ENCODE measurements around the gene KRTAP5-2.
"Not testable (repeated sequence)": the region's sequence is repeated elsewhere in the genome, so short reads cannot be mapped to it uniquely, and the experiment has no call there.

Gene KRTAP5-2

GRCh38 chr11:1628506-1629325 is 30.6 kb upstream of the KRTAP5-2 start:
- no peak for DNase-seq (ENCODE audit: low read depth, low spot score)

DNA sequence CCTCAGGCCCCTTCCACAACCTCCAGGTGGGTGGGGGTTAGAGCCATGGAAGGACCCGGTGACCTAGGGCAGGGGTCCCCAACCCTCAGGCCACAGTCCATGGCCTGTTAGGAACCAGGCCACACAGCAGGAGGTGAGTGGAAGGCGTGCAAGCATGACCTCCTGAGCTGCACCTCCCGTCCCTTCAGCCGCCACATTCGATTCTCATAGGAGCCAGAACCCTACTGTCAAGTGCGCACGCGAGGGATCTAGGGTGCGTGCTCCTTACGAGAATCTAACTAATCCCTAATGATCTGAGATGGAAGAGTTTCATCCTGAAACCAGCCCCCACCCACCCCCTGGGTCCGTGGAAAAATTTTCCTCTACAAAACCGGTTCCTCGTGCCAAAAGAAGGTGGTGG is 27.4 kb upstream of the KRTAP5-2 start:
- no peak for DNase-seq (ENCODE audit: low read depth, low spot score)

DNA sequence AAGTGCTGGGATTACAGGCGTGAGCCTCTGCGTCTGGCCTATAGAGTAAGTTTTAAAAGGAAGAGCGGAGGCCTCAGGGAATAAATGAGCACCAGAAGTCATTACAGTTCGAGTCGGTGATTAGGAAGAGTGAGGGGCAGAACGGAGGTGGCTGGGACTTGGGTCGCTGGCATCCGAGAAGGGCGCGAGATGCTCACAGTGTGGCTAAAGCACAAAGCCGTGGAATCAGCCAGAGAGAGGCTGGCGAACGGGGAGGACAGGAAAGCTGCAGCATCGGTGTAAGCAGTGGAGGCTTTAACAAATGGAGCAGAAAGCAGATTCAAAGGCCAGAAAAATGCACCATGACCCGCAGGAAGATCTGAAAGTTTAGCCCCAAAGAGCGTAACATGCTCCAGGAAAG is 26.5 kb upstream of the KRTAP5-2 start:
- no peak for DNase-seq (ENCODE audit: low read depth, low spot score)

GRCh38 chr11:1623716-1624115 is 25.6 kb upstream of the KRTAP5-2 start:
- no peak for DNase-seq (ENCODE audit: low read depth, low spot score)

- no peak for DNase-seq (ENCODE audit: low read depth, low spot score)
These were observed 24.0 kb upstream of the KRTAP5-2 start, which contains the start of gene KRTAP5-4 for GRCh38 chr11:1622086-1622485. KRTAP5-4 (minus strand) TSS chr11:1622138; CDS start chr11:1622093, 45 bp downstream.

GRCh38 chr11:1619449-1619848 is 21.4 kb upstream of the KRTAP5-2 start:
- DNase-seq (ENCODE audit: low read depth, low spot score) = no peak

GRCh38 chr11:1618231-1618630 is 20.1 kb upstream of the KRTAP5-2 start:
- DNase-seq (ENCODE audit: low read depth, low spot score) = no peak

GRCh38 chr11:1608363-1608762 is 10.3 kb upstream of the KRTAP5-2 start, which contains the start of gene KRTAP5-3:
KRTAP5-3 (minus strand) TSS chr11:1608463; CDS start chr11:1608385, 78 bp downstream.
- no peak for DNase-seq (ENCODE audit: low read depth, low spot score)

DNA sequence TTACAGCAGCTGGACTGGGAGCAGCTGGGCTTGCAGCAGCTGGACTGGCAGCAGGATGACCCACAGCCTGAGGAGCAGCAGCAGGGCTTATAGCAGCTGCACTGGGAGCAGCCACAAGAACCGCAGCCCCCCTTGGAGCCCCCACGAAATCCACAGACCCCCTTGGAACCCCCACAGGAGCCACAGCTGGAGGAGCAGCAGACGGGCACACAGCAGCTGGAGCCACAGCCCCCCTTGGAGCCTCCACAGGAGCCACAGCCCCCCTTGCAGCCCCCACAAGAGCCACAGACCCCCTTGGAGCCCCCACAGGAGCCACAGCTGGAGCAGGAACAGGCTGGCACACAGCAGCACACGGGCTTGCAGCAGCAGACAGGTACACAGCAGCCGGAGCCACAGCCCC is 9.8 kb upstream of the KRTAP5-2 start:
- not testable (repeated sequence) for DNase-seq (ENCODE audit: low read depth, low spot score)

DNA sequence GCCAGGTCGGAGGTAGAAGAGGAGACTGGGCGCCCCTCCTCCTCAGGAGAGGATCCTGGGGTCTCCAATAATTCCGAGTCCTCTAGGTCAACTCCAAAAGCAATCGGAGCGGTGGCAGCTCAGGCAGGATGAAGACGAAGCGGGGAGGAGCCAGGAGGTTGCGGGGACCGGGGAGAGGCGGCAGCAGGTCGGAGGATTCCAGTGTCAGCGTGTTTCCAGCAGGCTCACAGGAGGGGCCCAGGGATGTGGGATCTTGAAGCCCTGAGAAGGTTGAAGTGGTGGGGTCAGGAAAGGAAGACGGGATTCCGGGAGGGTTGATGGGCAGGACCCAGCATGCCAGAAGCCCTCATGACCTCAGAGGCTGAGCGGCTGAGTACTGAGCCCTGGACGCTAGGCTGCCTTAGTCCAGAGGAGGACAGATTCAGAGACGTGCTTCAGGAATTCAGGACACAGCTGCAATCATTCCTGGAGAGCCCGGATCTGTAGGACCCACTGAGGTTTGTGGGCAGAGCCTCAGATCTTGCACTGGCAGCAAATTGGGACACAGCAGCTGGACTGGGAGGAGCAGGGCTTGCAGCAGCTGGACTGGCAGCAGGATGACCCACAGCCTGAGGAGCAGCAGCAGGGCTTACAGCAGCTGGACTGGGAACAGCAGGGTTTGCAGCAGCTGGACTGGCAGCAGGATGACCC is 9.2 kb upstream of the KRTAP5-2 start:
- not testable (repeated sequence) for DNase-seq (ENCODE audit: low read depth, low spot score)

- not testable (repeated sequence) for DNase-seq (ENCODE audit: low read depth, low spot score)
These were observed 7.8 kb upstream of the KRTAP5-2 start for GRCh38 chr11:1605923-1606322.

- no peak for DNase-seq (ENCODE audit: low read depth, low spot score)
These were observed 6.6 kb upstream of the KRTAP5-2 start for GRCh38 chr11:1604711-1605110.

GRCh38 chr11:1604181-1604580 is 6.1 kb upstream of the KRTAP5-2 start:
- DNase-seq (ENCODE audit: low read depth, low spot score) = no peak

- DNase-seq (ENCODE audit: low read depth, low spot score) = no peak
These were observed 5.5 kb upstream of the KRTAP5-2 start for GRCh38 chr11:1603629-1604028.

DNA sequence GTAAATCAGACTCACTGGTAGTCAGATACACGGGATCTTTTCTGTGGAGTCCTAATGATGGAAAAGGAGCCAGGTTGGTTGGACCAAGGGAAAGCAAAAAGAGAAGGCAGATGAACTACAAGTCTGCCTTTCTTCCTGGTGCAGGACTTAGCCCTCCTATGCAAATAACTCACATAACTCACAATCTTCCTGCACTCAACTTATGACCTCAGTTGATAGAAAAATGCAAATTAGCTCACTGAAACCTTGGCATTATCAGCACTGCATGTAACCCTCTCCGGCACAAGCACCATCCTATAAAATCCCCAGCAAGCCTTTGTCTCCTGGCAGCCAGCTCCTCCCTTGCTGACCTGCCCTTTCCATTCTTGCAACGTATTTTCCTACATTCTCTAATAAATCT is 3.6 kb upstream of the KRTAP5-2 start:
- not testable (repeated sequence) for DNase-seq (ENCODE audit: low read depth, low spot score)

DNA sequence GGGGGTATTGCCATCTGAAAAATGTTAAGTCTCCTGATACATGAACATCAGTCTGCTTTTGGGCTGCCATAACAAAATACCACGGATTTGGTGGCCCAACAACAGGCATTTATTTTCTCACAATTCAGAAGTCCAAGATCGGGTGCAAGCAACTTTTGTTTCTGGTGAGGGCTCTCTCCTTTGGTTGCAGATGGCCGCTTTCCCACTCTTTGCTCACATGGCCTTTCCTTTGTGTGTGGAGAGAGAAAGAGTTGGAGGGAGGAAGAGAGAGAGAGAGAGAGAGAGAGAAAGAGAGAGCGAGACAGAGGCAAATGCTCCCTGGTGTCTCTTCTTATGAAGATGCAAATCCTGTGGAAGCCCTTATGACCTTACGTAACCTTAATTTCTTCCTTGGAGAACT is 2.5 kb upstream of the KRTAP5-2 start:
- no peak for DNase-seq (ENCODE audit: low read depth, low spot score)

DNA sequence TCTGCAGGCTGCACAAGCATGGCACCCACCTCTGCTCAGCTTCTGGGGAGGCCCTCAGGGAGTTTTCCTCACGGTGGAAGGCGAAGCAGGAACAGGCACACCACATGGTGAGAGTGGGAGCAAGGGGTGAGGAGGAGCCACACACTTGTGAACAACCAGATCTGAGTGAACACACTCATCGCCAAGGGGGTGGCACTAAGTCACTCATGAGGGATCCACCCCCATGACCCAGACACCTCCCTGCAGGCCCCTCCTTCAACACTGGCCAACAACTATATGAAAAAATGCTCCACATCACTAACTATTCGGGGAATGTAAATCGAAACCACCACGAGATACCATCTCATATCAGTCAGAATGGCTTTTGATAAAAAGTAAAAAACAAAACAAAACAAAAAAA is 722 bp upstream of the KRTAP5-2 start:
- no peak for DNase-seq (ENCODE audit: low read depth, low spot score)

DNA sequence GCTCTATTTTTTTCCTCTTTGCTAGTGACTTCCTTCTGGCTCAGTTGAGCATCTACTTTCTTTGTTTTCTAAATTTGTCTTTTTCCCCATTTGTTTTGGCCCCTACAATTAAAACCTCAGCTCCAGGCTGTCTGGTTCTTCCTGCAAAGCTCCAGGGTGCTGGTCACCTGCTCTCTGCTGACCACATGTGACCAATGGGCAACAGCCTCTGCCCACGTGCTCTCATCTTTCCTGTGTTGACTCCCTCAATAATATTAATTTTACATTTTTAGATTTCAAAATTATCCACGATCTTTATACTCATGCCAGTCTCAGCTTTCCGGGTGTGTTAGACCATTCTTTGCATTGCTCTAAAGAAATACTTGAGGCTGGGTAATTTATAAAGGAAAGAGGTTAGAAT is 312 bp upstream of the KRTAP5-2 start:
- DNase-seq (ENCODE audit: low read depth, low spot score) = not testable (repeated sequence)

DNA sequence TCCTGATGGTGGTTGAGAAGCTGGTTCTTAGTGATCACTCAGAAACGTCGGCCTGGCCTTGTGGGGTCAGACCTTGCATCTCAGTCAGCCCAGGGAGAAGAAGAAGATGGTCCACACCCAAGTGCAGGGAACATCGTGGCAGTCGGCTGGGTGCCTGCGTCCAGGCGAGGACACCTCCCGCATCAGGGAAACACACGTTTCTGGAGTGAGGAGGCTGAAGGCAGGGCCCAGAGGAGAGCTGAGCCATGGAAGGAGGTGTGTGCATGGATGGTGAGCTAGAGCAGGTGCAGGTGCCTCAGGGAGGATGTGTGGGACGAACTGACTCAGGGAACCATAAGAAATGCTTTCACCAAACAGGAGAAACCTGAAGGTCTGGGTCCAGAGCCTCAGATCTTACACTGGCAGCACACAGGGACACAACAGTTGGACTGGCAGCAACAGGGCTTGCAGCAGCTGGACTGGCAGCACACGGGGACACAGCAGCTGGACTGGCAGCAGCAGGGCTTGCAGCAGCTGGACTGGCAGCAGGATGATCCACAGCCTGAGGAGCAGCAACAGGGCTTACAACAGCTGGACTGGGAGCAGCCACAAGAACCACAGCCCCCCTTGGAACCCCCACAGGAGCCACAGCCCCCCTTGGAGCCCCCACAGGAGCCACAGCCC is 632 bp downstream of the KRTAP5-2 start:
- no peak for DNase-seq (ENCODE audit: low read depth, low spot score)

- not testable (repeated sequence) for DNase-seq (ENCODE audit: low read depth, low spot score)
These were observed 1.4 kb downstream of the KRTAP5-2 start for GRCh38 chr11:1596576-1597121.

GRCh38 chr11:1595994-1596575 is 2.0 kb downstream of the KRTAP5-2 start:
- DNase-seq (ENCODE audit: low read depth, low spot score) = not testable (repeated sequence)

DNA sequence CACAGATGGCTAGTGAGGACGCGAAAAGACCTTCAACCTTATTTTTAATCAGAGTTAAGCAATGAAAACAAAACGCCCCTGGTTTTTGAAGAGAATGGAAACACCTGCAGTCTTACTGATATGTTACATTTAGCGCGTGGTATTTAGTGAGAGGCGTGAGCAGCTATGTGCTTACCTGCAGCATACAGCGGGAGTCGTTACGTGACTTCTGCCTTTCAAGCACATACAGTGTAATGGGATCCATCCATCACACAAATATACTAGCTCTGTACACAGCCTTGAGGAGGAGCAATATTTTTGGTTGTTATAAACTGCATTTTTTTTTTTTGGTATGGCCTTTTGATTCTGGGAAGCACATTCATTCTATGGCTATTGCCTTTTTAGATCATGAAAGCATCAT is 5.5 kb downstream of the KRTAP5-2 start:
- no peak for DNase-seq (ENCODE audit: low read depth, low spot score)

Measured in smooth muscle cell of the brain vasculature (primary cell).